ENCODE data around the gene PICK1. TPM values are rescaled to one million over a fixed set of nuclear protein-coding genes. Genes with fewer than 3 reads are reported as not detected.

The PICK1 gene
- total and polyA plus RNA-seq, 2 donors from 2014 or later, result 28.4 to 43.4 TPM

- no peak overlapping the region for H3K27ac ChIP-seq (ENCODE audit: low read depth in 2 of 2, low read length in 2 of 2)
- no peaks in the 10 kb centered on the region for H3K27me3 ChIP-seq (ENCODE audit: control insufficient read depth, insufficient read depth, low read length)
Measured at GRCh38 chr22:38014083-38014482, 43.1 kb upstream of the PICK1 start.

GRCh38 chr22:38016182-38017151, 40.7 kb upstream of the PICK1 start:
- intact Hi-C loops (cut with DNase I), result no loop called here
- H3K9ac ChIP-seq (ENCODE audit: low read length in 3 of 3), result no peak overlapping the region

More at GRCh38 chr22:38014083-38014482, 43.1 kb upstream of the PICK1 start:
- Histone ChIP-seq H3K36me3 (ENCODE audit: control insufficient read depth in 2 of 3, insufficient read depth in 3 of 3, low read length in 3 of 3) (no peaks in the 10 kb centered on the region), H3K9ac (ENCODE audit: low read length in 3 of 3) (no peak overlapping the region), H3K9me3 (ENCODE audit: control insufficient read depth in 2 of 3, insufficient read depth in 1 of 3, low read length in 3 of 3) (no peaks in the 10 kb centered on the region), H3K4me1 (ENCODE audit: control insufficient read depth in 2 of 3, insufficient read depth in 2 of 3, low read depth in 1 of 3, low read length in 3 of 3) (peaks cover 0 to 5% (median 4%) of the 10 kb centered on the region in 3 donors), H3K4me3 (ENCODE audit: low read length in 3 of 3) (no peak overlapping the region)
- FAIRE-seq (no peak), DNase-seq (no peak)
- intact Hi-C loops (cut with DNase I), result no loop called here
- no peak for TF ChIP-seq CTCF (IDR thresholded peaks at IDR 0.05; ENCODE audit: borderline replicate concordance, extremely low read depth, insufficient read depth)

GRCh38 chr22:38017272-38017920, 39.8 kb upstream of the PICK1 start:
- FAIRE-seq (no peak), DNase-seq (peak in 1 of 5 donors; percentile 91)
- Histone ChIP-seq H3K4me3 (ENCODE audit: low read length in 3 of 3) (no peak overlapping the region), H3K9me3 (ENCODE audit: control insufficient read depth in 2 of 3, insufficient read depth in 1 of 3, low read length in 3 of 3) (no peaks in the 10 kb centered on the region), H3K27me3 (ENCODE audit: control insufficient read depth, insufficient read depth, low read length) (no peaks in the 10 kb centered on the region), H3K4me1 (ENCODE audit: control insufficient read depth in 2 of 3, insufficient read depth in 2 of 3, low read depth in 1 of 3, low read length in 3 of 3) (peaks cover 0 to 5% (median 4%) of the 10 kb centered on the region in 3 donors), H3K27ac (ENCODE audit: low read depth in 2 of 2, low read length in 2 of 2) (no peak overlapping the region), H3K9ac (ENCODE audit: low read length in 3 of 3) (no peak overlapping the region), H3K36me3 (ENCODE audit: control insufficient read depth in 2 of 3, insufficient read depth in 3 of 3, low read length in 3 of 3) (no peaks in the 10 kb centered on the region)
- intact Hi-C loops (cut with DNase I), result no loop called here
- no peak for TF ChIP-seq CTCF (IDR thresholded peaks at IDR 0.05; ENCODE audit: borderline replicate concordance, extremely low read depth, insufficient read depth)

More at GRCh38 chr22:38016182-38017151, 40.7 kb upstream of the PICK1 start:
- no peak for FAIRE-seq
- H3K9me3 ChIP-seq (ENCODE audit: control insufficient read depth in 2 of 3, insufficient read depth in 1 of 3, low read length in 3 of 3), result no peaks in the 10 kb centered on the region
- peaks cover 0 to 5% (median 4%) of the 10 kb centered on the region in 3 donors for H3K4me1 ChIP-seq (ENCODE audit: control insufficient read depth in 2 of 3, insufficient read depth in 2 of 3, low read depth in 1 of 3, low read length in 3 of 3)
- H3K36me3 ChIP-seq (ENCODE audit: control insufficient read depth in 2 of 3, insufficient read depth in 3 of 3, low read length in 3 of 3), result no peaks in the 10 kb centered on the region
- DNase-seq, result peak in 1 of 5 donors; percentile 56
- H3K27ac ChIP-seq (ENCODE audit: low read depth in 2 of 2, low read length in 2 of 2), result no peak overlapping the region
- H3K4me3 ChIP-seq (ENCODE audit: low read length in 3 of 3), result no peak overlapping the region
- no peak for TF ChIP-seq CTCF (IDR thresholded peaks at IDR 0.05; ENCODE audit: borderline replicate concordance, extremely low read depth, insufficient read depth)
- H3K27me3 ChIP-seq (ENCODE audit: control insufficient read depth, insufficient read depth, low read length), result no peaks in the 10 kb centered on the region
